ENCODE results near the gene MMP17.

Gene MMP17

DNA sequence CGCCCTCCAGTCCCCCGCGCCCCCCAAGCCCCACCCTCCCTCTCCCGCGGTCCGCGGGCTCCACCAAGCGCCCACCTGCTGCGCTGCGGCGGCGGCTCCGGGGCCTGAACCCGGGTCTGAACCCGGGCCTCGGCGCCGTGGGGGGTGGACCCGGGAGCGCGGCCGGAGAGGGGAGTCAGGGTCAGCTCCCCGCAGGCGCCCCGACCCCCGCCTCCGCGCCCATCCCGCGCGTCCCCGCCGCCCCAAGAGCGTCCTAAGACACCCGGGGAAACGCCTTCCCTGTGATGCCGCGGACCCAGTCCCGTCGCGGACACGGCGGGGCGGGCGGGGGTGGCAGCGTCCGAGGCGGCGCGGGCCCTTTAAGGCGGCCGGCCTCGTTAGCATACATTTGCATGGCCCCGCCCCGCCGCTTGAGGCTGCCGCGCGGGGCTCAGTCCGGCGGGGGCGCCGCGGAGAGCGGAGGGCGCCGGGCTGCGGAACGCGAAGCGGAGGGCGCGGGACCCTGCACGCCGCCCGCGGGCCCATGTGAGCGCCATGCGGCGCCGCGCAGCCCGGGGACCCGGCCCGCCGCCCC lies at the start of gene MMP17:
TSS of gene MMP17 (plus strand) at position 433 of the 574 bp plus-strand sequence. CDS start at position 535, 102 bp downstream.
- CTCF ChIA-PET = interaction anchor here (3.9 kb wide), 1 partner anchor 723 kb away, joined by 31 read pairs; no protein-coding TSS in a partner anchor
- Mint-ChIP-seq H3K4me1 (peaks cover 17% of the 10 kb centered on the region), H3K4me3 (peak within 1 kb of the TSS; percentile 58), H3K36me3 (no peaks in the 10 kb centered on the region), H3K27ac (peak within 1 kb of the TSS; percentile 45), H3K27me3 (peaks cover 80% of the 10 kb centered on the region), H3K9me3 (no peaks in the 10 kb centered on the region)
- peak; percentile 62 for DNase-seq

DNA sequence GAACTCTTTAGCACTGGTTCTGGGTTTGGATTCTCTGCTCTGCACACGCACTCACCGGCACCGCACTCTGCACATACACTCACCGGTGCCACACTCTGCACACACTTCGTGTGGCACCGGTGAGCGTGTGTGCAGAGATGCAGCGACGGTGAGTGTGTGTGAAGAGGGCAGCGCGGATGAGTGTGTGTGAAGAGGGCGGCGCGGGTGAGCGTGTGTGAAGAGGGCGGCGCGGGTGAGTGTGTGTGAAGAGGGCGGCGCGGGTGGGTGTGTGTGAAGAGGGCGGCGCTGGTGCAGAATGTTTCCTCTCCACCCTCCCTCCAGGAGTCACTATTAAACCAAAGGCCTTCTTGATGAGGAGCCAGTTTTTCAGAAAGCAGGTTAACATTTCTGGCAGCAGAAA lies 49.2 kb upstream of the MMP17 start:
- H3K27ac Mint-ChIP-seq = no peak overlapping the region
- no peak for DNase-seq
- peaks cover 42% of the 10 kb centered on the region for H3K36me3 Mint-ChIP-seq
- CTCF ChIA-PET = interaction anchor here (0.7 kb wide), 1 partner anchor 24 kb away, joined by 3 read pairs; no protein-coding TSS in a partner anchor
- peaks cover 22% of the 10 kb centered on the region for H3K4me1 Mint-ChIP-seq
- no peak overlapping the region for H3K4me3 Mint-ChIP-seq
- H3K27me3 Mint-ChIP-seq = no peaks in the 10 kb centered on the region
- H3K9me3 Mint-ChIP-seq = no peaks in the 10 kb centered on the region

DNA sequence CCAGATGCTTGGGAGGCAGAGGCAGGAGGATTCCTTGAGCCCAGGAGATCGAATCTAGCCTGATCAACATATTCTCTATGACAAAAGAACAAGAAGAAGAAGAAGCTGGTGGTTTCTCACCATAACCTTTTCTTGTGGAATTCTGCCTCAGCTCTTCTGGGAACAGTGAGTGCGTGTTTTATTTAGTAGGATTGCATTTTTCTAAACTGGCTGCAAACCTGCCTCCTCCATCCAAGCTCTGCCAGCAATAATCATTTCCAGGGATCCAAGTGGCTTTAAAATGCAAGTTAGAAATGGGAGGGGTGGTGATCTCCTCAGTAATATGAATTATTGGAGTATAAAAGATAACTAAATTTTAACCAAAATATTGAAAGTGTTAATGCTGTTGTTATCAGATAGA lies 46.1 kb upstream of the MMP17 start:
- no peaks in the 10 kb centered on the region for H3K4me1 Mint-ChIP-seq
- no peak overlapping the region for H3K27ac Mint-ChIP-seq
- DNase-seq = no peak
- no peaks in the 10 kb centered on the region for H3K27me3 Mint-ChIP-seq
- no peak overlapping the region for H3K4me3 Mint-ChIP-seq
- H3K9me3 Mint-ChIP-seq = no peaks in the 10 kb centered on the region
- peaks cover 39% of the 10 kb centered on the region for H3K36me3 Mint-ChIP-seq
- CTCF ChIA-PET = no interaction called here

DNA sequence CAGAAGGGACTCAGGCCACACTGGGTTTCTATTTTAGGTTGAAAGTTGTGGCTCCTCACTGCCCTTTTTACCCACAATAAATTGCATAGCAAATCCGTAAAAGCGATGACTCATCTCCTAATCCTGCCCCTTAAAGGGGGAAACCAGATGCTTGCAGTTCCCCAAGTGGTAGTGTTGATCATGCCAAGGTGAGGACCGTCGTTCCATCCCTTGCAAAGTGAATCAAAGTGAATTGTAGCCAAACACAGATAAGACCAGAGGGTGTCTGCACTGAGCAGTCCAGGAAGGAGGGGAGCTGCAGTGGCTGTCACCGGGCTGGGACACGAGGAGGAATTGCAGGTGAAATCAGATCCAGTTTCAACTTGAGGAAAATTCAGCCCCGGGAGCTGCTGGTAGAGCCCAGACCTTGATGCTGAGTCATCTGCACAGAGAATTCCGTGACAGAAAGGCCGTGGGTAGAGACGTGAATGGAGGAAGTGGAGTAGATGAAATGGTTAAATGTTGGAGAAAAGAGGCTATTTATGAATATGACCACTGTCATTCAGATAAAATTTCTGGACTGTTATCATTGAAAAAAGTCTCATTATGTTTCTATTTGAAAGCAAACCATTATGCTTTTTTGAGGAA lies 44.2 kb upstream of the MMP17 start:
- DNase-seq = no peak

DNA sequence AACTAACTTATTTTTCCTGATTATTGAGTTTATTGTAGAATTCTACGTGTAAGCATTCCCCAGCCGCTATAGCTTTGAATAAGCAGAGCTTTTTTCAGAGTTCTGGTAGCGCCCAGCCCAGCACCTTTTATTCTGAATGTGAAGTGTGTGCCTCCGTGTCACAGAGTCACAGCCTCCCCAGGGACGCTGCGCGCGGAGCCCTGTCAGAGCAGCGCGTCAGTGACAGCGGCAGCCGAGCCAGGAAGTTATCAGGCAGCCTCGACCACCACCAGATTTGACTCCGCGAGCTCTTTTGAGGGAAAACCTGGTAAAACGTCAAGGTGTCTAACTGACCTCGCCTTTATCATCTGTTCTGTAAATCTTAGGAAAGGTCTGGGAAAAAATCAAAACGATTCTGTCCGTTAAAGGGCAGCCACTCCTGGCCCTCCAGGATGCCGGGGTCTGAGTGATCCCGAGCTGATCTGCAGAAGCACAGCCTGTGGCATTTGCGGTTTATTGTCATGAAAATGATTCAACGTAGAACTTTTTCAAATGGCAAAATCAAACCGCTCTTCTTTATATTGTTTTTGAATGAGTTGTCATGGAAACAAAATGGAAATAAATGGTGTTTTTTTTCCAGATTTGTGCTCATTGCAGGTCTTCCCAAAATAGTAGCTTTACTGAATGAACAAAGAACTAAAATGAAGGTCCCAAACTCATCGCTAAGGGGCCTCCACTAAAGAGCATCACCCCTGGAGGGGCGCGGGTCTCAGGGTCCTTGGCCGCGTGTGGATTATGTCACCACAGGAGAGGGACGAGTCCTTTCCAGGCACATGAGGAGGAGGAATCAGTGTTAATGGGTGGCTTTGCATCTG lies 43.1 kb upstream of the MMP17 start:
- H3K9me3 Mint-ChIP-seq = no peaks in the 10 kb centered on the region
- CTCF ChIA-PET = interaction anchor here (0.9 to 1.1 kb wide), 3 partner anchors 20 to 30 kb away, joined by 3 to 4 read pairs (median 3); no protein-coding TSS in a partner anchor

More for the DNA sequence above, 44.2 kb upstream of the MMP17 start:
- H3K36me3 Mint-ChIP-seq = peaks cover 32% of the 10 kb centered on the region
- peak overlapping the region; percentile 14 for H3K27ac Mint-ChIP-seq
- CTCF ChIA-PET = no interaction called here
- H3K27me3 Mint-ChIP-seq = no peaks in the 10 kb centered on the region
- H3K9me3 Mint-ChIP-seq = no peaks in the 10 kb centered on the region
- H3K4me3 Mint-ChIP-seq = no peak overlapping the region
- no peaks in the 10 kb centered on the region for H3K4me1 Mint-ChIP-seq

DNA sequence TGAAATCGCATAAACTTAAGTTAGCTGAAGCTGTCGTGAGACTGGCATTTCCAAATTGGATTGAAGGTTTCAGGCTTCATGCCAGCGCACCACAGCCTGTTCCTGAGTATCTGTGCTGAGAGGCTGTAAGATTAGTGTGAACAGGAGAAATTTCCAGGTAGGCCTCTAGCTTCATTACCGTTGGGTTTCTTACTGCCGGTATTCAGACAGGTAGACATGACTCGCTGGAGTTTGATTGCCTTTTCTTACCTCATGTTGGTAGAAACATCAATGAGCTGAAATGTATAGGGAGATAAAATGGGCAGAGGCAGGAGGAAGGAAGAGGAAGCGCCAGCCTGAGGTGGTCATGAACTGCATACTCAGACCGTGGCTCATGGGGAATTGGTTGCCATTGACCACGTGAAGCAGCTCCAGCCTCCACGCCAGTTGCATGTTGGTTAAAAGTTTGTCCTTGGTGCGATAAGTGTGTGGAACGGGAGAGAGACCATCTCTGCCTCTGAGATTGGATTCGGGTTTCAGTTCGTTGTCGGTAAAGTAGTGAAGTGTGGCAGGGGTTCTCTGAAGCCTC lies 42.3 kb upstream of the MMP17 start:
- Mint-ChIP-seq H3K27ac (no peak overlapping the region), H3K27me3 (no peaks in the 10 kb centered on the region), H3K4me1 (no peaks in the 10 kb centered on the region), H3K9me3 (no peaks in the 10 kb centered on the region), H3K4me3 (no peak overlapping the region), H3K36me3 (peaks cover 34% of the 10 kb centered on the region)
- no peak for DNase-seq
- CTCF ChIA-PET = interaction anchor here (1.1 kb wide), 2 partner anchors 22 to 30 kb away, joined by 3 to 4 read pairs; no protein-coding TSS in a partner anchor

More for the DNA sequence above, 43.1 kb upstream of the MMP17 start:
- no peak overlapping the region for H3K4me3 Mint-ChIP-seq
- DNase-seq = no peak
- H3K36me3 Mint-ChIP-seq = peaks cover 31% of the 10 kb centered on the region
- no peak overlapping the region for H3K27ac Mint-ChIP-seq
- no peaks in the 10 kb centered on the region for H3K4me1 Mint-ChIP-seq
- H3K27me3 Mint-ChIP-seq = no peaks in the 10 kb centered on the region

DNA sequence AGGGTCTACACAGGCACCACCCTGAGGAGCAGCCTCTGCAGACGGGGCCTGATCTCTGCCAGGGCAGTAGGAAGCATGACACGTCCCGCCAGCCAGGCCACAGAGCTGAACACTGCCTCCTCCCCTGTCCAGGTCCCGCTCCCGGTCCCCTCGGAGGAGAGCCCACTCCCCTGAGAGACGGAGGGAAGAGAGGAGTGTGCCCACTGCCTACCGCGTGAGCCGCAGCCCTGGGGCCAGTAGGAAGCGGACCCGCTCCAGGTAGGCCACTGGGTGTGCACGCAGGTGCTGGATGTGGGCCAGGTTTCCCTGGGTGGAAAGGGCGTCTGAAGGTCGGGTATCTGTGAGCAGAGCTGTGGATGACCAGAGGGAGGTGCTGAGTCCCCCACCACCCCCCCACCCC lies 41.9 kb upstream of the MMP17 start:
- peaks cover 36% of the 10 kb centered on the region for H3K36me3 Mint-ChIP-seq
- no peak overlapping the region for H3K27ac Mint-ChIP-seq
- no peaks in the 10 kb centered on the region for H3K4me1 Mint-ChIP-seq
- CTCF ChIA-PET = interaction anchor here (1.1 kb wide), 2 partner anchors 22 to 31 kb away, joined by 3 to 4 read pairs; no protein-coding TSS in a partner anchor
- no peak overlapping the region for H3K4me3 Mint-ChIP-seq
- H3K27me3 Mint-ChIP-seq = no peaks in the 10 kb centered on the region
- no peak for DNase-seq
- no peaks in the 10 kb centered on the region for H3K9me3 Mint-ChIP-seq

DNA sequence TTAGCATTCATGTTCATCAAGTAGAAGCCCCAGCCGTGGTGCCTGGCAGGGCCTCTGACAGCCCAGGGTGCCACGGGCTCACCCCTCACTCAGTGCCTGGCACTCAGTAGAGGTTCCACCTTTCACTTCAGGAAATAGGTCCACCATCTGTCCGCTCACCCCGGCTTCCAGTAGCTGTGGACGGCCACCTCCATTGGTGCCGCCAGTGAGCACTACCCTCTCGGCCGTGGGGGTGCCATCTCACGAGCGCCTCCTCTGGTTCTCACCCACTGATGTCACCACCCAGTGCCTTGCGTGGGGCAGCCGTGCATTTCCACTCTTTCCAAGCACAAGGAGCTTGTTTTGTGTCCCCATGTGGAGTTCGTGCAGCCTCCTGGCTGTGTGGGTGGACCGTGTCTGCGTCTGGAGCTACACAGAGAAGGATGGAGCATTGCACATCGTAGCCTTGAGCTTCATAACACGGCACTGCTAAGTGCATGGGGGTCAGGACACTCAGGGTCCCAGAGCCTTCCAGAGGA lies 41.0 kb upstream of the MMP17 start:
- CTCF ChIA-PET = no interaction called here

DNA sequence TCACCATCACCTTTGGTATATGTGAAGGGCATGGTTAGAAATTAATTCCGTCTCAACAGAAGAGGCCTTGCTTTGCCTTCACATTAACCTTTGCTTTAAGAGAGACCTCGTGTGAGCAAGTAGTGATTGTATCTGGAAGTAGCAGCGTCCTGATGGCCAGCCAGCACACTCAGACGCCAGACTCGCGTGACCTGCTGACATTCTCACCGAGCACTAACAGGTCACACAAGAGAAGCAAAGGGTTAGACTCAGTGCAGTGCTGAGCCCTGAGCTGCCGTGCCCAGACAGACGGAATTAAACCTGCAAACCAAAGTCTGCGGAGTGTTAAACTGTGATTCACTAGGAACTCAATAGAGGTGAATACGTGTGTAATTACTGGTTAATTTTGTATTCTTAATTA lies 40.1 kb upstream of the MMP17 start:
- H3K27ac Mint-ChIP-seq = no peak overlapping the region
- H3K27me3 Mint-ChIP-seq = no peaks in the 10 kb centered on the region
- H3K4me1 Mint-ChIP-seq = no peaks in the 10 kb centered on the region
- no peaks in the 10 kb centered on the region for H3K9me3 Mint-ChIP-seq
- DNase-seq = no peak
- no peak overlapping the region for H3K4me3 Mint-ChIP-seq
- H3K36me3 Mint-ChIP-seq = peaks cover 40% of the 10 kb centered on the region
- CTCF ChIA-PET = no interaction called here

More for the DNA sequence above, 41.0 kb upstream of the MMP17 start:
- H3K4me1 Mint-ChIP-seq = no peaks in the 10 kb centered on the region
- H3K27ac Mint-ChIP-seq = no peak overlapping the region
- no peak for DNase-seq
- no peaks in the 10 kb centered on the region for H3K9me3 Mint-ChIP-seq
- no peak overlapping the region for H3K4me3 Mint-ChIP-seq
- peaks cover 34% of the 10 kb centered on the region for H3K36me3 Mint-ChIP-seq
- no peaks in the 10 kb centered on the region for H3K27me3 Mint-ChIP-seq

DNA sequence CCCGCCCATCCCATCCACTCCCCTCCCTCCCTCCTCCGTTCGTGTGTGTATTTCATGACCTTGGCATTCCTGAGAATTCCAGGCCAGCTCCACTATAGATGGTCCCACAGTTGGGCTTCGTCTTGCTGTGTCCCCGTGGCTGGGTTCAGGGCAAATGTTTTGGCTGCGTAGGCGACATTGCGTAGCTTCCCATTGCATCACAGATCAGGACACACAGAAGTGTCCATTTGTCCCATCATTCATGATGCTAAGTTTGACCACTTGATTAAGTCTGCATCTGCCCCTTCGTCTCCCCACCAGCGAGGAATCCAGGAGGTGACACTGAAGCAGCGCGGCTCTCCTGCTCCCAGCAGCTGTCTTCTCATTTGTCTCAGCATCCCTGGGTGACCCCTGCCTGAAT lies 38.6 kb upstream of the MMP17 start:
- H3K4me1 Mint-ChIP-seq = no peaks in the 10 kb centered on the region
- H3K27ac Mint-ChIP-seq = no peak overlapping the region
- CTCF ChIA-PET = no interaction called here
- no peak overlapping the region for H3K4me3 Mint-ChIP-seq
- DNase-seq = no peak
- no peaks in the 10 kb centered on the region for H3K9me3 Mint-ChIP-seq
- H3K36me3 Mint-ChIP-seq = peaks cover 49% of the 10 kb centered on the region
- no peaks in the 10 kb centered on the region for H3K27me3 Mint-ChIP-seq

DNA sequence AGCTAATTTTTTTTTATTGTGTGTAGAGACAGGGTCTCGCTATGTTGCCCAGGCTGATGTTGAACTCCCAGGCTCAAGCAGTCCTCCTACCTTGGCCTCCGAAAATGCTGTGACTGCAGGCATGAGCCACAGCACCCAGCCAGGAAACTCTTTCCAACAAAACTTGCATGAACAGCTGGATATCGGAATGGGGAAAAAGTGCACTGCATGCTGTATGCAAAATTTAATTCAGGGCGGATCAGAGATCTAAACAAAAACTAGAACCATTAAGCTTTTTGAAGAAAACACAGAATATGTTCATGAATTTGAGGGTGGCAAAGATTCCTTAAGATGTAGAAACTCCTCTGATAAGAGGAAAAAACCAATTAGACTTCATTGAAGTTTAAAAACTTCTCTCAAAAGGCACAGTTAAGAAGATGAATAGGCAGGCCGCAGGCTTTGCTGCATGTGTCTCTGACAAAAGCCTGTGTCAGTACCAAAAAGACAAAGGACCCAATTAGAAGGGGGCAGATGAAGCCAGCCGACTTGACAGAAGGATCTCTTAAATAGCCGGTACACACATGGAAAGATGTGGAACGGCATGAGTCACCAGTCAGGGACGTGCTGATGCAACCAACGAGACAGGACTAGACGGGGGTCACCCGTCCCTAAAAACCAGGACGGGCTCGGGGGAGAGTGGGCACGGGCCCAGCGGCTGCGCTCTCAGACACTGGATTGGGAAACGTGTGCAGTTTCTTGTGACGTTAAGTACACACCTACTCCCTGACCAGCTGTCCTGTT lies 34.8 kb upstream of the MMP17 start:
- H3K27me3 Mint-ChIP-seq = no peaks in the 10 kb centered on the region
- peaks cover 44% of the 10 kb centered on the region for H3K36me3 Mint-ChIP-seq
- H3K9me3 Mint-ChIP-seq = no peaks in the 10 kb centered on the region
- H3K27ac Mint-ChIP-seq = no peak overlapping the region
- CTCF ChIA-PET = no interaction called here
- no peak for DNase-seq
- no peak overlapping the region for H3K4me3 Mint-ChIP-seq
- H3K4me1 Mint-ChIP-seq = no peaks in the 10 kb centered on the region

DNA sequence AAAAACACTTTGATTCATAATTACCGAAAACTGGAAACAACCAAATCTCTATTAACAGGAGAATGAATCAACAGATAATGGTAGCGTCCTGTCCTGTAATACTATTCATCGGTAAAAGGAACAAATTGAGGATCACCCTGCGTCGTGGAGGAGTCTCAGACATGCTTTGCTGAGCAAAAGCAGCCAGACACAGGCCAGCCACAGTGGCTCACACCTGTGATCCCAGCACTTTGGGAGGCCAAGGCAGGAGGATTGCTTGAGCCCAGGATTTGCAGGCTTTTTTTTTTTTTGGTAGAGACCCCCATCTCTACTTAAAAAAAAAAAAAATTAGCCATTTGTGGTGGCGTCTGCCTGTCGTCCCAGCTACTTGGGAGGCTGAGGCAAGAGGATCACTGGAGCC lies 34.1 kb upstream of the MMP17 start:
- Mint-ChIP-seq H3K4me3 (no peak overlapping the region), H3K4me1 (no peaks in the 10 kb centered on the region), H3K36me3 (peaks cover 47% of the 10 kb centered on the region), H3K27ac (no peak overlapping the region), H3K9me3 (no peaks in the 10 kb centered on the region), H3K27me3 (no peaks in the 10 kb centered on the region)
- DNase-seq = no peak
- CTCF ChIA-PET = no interaction called here

DNA sequence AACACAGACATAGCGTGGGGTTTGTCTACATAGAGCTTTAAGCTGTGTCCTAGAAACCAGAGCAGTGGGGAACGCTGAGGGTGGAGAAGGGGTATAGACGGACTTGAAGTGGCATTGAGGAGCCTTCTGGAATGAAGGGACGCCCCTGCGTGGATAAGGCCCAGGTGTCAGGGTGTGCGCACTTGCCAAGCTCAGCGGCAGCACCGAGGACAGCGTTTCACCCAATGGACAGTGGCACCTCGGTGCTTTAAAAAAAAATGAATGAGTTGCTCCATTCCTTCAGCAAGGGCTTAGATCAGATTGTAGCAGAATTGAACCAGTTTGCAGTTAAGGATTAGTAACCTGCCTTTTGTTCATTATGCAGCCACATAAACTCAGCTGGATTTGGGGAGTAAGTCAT lies 33.6 kb upstream of the MMP17 start:
- H3K4me3 Mint-ChIP-seq = no peak overlapping the region
- CTCF ChIA-PET = no interaction called here
- no peaks in the 10 kb centered on the region for H3K27me3 Mint-ChIP-seq

More for the DNA sequence above, 33.6 kb upstream of the MMP17 start:
- H3K9me3 Mint-ChIP-seq = no peaks in the 10 kb centered on the region
- peaks cover 52% of the 10 kb centered on the region for H3K36me3 Mint-ChIP-seq
- H3K27ac Mint-ChIP-seq = no peak overlapping the region
- no peaks in the 10 kb centered on the region for H3K4me1 Mint-ChIP-seq
- no peak for DNase-seq

Data from activated naive CD4-positive, alpha-beta T cell treated with anti-CD3 and anti-CD28 coated beads, Interleukin-2, amount 10 ng/mL, durations not matched to agents 7 days and 5 days (primary cell).